GM19467 (cell line): ENCODE data around the gene AP1M2.
"Not testable (repeated sequence)": the region's sequence is repeated elsewhere in the genome, so short reads cannot be mapped to it uniquely, and the experiment has no call there.

Experiments
- ATAC-seq: cut with Tn5 transposase; IDR thresholded peaks from one replicate; pipeline ENCODE4 v1.9.1; 2021; ENCODE audit warnings: mild to moderate bottlenecking, moderate library complexity; ENCODE audit not compliant: unreplicated experiment

Gene AP1M2

DNA sequence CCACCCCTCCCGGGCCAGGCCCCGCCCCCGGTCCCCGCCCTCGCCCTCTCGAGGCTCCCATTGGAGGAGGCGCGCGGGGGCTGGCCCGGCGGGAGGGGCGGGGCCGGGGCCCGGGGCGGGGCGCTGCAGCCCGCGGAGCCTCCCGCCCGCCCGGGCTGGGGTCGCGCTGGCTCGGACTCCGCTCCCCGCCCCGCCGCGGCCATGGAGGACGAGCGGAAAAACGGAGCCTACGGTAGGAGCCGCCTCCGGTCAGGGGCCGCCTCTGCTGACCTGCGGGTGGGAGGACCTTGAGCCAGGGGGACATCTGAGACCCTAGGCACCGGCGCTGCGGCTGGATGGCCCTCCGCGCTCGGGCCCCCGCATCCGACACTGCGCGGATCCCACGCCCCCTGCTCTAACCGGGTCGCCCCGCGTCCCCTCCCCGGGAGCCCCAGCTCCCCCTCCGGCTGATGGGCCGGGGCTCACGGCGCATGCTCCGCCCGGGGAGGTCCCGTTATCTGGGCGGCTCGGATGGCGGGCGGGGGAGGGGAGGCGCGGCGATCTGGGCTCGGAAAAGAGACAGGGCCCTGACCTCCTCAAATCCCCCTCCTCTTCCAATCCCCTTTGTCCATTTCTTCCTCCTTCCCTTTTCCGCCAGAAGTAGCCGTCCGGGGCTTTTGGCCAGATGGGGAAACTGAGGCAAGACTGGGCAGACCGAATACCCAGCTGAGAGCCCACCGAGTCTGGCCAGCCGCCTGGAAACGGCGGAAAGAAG, 15.4 kb upstream of the AP1M2 start:
- peak; percentile 51 for ATAC-seq

DNA sequence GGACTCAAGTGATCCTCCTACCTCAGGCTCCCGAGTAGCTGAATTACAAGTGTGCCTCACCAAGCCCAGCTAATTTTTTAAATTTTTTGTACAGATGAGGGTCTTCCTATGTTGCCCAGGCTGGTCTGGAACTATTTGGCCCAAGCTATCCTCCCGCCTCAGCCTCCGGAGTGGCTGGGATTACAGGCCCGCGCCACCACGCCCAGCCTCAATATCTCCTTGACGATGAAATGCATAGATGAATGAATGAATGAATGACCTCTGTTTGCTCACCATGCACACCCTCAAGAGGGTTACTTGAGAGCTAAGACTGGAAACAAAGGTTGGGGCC, 14.9 kb upstream of the AP1M2 start:
- no peak for ATAC-seq

DNA sequence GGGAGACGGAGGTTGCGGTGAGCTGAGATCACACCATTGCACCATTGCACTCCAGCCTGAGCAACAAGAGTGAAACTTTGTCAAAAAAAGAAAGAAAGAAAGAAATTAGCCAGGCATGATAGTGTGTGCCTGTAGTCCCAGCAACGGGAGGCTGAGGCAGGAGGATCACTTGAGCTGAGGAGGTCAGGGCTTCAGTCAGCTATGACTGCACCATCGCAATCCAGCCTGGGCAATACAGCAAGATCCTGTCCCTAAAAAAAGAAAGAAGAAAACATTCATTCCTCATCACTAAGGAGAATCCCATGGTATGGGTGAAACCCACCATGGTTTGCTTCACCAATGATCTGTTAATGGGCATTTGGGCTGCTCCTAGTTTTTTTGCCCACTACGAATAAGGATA, 13.0 kb upstream of the AP1M2 start:
- no peak for ATAC-seq

DNA sequence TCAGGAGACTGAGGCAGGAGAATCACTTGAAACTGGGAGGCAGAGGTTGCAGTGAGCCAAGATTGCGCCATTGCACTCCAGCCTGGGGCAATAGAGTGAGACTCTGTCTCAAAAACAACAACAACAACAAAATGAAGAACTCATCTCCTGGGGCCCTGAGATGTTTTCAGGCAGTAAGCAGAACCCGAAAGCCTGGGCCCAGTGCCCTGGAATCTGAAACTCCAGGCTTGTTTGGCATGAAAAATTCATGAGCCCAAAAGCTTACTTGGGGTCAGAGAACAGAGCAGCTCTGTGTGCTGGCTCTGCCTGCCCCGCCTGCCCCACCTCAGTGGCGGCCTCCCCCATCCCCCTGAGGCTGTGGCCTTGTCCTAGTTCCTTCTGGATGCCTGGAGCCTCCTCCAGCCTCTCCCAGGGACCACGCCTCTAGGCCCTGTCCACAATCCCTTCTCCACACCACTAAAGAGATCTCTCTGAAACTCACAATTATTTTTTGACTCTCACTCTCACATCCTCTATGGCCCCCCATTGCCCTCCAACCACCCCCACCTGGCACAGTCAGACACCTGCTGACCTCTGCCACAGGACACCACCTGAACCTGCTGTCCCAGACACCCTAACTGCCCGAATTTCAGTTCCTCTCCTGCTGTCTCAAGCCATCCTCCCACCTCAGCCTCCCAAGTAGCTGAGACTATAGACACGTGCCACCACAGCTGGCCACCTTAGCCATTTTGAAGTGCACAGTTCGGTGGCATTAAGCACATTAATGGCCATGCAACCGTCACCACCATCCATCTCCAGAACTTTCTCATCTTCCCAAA, 6.9 kb upstream of the AP1M2 start:
- ATAC-seq, result peak; percentile 61

DNA sequence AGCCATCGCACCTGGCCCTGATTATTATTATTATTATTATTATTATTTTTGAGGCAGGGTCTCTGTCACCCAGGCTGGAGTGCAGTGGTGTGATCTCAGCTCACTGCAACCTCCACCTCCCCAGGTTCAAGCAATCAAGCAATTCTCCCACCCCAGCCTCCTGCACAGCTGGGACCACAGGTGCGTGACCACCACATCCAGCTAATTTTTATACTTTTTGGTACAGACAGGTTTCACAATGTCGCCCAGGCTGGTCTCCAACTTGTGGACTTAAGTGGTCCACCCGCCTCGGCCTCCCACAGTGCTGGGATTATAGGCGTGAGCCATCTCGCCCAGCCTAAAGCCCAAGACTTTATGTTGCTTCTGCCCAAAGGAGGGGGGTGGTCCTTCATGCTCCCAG, 6.0 kb upstream of the AP1M2 start:
- no peak for ATAC-seq

DNA sequence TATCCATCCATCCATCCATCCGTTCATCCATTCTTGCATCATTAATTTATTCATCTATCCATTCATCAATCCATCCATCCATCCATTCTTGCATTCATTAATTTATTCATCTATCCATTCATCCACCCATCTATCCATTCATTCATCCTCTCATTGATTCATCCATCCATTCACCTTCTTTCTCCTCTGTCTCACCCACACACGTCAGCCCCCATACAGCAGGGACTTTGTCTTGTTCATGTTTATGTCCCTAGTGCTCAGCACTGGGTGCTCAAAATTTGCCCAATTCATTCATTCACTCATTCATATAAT, 683 bp upstream of the AP1M2 start:
- ATAC-seq, result no peak

DNA sequence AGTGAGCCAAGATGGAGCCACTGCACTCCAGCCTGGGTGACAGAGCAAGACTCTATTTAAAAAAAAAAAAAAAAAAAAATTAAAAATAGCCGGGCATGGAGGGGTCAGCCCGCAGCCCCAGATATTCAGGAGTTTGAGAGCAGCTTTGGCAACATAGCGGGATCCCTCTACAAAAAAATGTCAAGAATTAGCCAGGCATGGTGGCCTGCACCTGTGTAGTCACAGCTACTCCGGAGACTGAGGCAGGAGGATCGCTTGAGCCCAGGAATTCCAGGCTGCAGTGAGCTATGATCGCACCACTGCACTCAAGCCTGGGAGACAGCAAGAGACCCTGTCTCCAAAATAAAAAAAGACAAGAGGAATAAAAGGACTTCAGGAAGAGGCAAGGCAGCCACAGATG, 716 bp downstream of the AP1M2 start:
- ATAC-seq, result no peak

DNA sequence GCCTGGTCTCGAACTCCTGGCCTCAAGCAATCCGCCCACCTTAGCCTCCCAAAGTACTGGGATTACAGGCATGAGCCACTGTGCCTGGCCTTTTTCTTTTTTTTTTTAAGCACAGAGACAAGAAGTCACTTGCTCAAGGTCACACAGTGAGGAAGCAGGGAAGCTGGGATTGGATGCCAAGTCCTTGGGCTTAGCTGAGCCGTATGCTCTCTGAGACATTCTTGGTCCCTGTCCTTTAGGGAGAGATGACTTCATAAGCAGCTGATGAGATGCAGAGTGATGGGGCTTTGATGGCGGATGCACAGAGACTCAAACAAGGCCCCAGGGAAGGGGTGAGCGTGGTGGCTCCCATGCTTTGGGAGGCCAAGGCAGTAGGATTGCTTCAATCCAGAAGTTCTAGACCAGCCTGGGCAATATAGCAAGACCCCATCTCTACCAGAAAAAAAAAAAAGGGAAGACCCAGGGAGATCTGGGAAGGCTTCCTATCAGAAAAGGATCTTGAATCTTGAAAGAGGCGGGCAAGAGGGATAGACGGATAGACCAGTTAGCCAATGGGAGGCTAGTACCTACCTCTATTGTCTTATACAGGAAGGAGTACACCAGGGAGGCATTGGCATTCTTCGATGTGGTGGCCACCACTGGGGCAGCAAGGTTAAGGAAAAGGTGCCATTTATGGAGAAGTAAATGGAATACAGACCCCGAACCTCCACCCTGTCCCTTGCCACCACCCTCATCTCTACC, 3.9 kb downstream of the AP1M2 start:
- ATAC-seq, result no peak

DNA sequence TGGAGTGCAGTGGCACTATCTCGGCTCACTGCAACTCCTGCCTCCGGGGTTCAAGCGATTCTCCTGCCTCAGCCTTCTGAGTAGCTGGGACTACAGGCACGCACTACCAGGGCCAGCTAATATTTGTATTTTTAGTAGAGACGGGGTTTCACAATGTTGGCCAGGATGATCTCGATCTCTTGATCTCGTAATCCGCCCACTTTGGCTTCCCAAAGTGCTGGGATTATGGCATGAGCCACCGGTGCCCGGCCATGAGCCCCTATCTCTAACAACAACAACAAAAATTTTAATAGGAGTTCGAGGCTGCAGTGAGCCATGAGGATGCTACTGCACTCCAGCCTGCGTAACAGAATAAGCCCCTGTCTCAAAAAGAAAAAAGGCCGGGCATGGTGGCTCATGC, 5.0 kb downstream of the AP1M2 start:
- no peak for ATAC-seq

DNA sequence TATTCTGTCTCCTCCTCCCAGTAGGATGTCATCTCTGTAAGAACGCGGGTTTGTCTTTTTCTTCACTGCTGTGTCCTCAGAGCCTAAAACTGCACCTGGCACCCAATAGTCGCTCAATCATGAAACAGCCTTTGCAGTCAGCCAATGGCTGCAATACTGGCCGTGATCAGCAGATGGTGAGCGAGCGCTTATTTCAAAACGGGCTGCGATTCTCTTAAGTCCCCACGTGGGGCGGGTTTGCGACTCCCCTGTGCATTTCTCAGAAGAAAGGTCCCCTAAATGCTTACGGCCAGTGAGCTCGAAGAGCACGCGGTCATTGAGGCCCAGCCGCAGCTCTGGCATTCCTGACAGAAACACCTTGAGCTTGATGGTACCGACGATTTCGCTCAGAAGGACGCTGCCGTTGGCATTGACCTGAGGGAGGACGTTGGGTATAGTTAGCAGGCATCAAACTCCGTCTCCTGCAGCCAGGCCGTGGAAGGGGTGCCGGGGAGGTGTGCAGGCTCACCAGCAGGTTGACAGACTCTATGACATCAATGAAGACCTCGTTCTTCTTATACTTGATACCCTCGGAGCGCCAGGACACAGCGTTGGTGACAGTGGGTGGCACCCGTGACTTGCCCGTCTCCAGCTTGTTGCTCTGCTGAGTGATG, 6.0 kb downstream of the AP1M2 start:
- ATAC-seq, result no peak

DNA sequence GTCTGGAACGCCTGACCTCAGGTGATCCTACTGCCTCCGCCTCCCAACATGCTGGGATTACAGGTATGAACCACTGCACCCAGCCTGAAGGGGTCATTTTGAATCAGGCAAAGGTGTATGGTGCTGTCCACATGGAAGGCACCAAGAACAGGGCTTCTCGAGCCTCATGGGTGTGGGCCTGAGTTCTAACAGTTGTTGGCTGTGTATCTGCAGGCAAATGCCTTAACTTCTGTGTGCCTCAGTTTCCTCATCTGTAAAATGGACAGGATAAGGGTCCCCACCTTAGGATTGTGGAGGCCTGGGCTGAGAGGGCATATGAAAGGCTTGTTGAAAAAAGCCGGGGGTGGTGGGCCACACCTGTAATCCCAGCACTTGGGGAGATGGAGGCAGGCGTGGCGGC, 9.2 kb downstream of the AP1M2 start:
- ATAC-seq, result no peak

DNA sequence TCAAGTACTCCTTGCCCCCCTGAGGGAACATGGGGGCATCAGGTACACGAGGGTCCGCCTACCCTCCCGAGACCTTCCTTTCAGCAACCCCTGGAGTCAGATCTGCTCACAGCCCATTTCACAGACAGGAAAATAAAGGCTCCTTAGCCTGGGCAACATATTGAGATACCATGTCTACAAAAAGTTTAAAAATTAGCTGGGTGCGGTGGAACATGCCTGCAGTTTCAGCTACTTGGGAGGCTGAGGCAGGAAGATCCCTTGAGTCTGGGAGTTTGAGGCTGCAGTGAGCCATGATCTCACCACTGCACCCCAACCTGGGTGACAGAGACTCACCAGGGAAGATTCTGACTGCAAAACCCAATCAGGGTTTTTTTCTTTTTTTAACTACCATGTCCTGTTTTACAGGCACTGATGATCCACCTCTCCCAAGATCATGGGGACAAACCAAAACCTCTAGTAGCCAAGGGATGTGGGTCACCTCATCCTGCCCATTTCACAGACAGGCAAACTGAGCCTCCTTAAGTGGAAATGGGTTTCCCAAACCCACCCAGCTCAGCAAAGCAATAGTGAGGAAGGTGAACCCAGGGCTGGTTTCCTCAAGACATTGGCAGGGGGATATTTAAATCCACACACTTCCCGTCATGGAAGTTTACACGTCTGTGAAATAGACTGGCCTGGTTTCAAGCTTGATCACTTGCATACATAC, 11.9 kb downstream of the AP1M2 start:
- no peak for ATAC-seq

DNA sequence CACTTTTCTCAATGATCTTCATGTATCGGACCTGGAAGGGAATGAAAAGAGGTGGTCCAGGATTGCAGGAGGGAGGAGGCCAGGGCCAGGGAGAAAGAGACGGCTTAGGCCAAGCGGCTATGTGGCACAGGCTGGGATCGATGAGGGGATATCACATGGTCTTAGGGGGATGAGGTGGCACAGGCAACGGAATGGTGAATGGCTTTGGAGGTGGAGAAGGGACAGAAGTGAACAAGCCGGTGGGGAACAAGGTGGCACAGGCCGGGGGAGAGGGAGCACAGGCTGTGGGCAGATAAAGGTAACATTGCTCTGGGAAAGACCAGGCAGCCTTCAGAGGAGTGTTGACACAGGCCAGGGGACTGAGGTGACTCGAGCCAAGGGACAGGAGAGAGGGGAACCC, 12.7 kb downstream of the AP1M2 start:
- ATAC-seq, result no peak

DNA sequence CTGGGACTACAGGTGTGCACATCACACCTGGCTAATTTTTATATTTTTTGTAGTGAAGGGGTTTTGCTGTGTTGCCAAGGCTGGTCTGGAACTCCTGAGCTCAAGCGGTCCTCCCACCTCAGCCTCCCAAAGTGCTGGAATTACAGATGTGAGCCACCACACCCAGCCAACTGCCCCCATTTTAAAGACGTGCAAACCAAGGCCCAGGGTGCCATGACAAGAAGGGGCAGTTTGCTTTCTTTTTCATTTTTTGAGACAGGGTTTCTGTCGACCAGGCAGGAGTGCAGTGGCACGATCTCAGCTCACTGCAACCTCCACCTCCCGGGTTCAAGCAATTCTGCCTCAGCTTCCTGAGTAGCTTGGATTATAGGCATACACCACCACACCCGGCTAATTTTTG, 13.3 kb downstream of the AP1M2 start:
- ATAC-seq, result not testable (repeated sequence)

DNA sequence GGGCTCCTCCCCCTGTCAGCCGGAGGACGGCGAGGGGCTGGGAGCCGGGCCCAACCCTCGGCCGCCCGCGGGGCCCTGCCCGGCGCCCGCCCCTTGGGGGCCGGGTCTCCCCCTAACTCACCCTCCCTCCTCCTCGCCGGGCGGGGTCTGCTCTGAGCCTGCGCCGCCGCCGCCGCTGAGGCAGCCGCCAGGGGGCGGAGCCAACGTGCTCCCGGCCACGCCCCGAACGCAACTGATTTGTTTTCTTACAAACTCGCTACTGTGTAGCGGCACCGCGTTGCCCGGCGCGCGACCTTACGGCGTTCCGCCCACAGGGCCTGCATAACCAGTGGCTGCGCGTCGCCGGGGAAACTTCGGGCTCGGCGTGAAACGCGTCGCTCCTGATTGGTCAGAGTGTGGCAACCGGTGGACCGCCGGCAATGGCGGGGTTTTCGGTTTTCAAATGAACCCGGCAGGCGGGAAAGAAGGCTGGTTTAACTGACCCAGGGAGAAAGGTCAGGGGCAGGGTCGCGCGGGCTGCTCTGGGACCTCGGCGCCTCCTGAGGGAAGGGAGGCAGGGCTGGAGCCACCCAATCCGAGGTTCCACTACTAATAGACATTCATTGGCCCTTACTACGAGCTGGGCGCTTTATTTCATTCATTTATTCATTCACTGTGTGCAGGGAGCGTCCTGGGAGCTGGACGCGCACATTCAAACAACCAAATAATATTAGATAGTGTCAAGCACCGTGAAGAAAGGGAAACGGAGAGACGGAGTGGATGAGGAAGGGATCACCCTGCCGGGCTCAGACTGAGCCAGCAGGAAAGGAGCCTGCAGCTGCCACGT, 18.1 kb downstream of the AP1M2 start, which contains the start of gene CDKN2D:
Gene CDKN2D, minus strand, starts transcription at position 154 of the 826 bp plus-strand sequence. CDS start 326 bp downstream, outside the sequence.
- ATAC-seq, result peak; percentile 66

DNA sequence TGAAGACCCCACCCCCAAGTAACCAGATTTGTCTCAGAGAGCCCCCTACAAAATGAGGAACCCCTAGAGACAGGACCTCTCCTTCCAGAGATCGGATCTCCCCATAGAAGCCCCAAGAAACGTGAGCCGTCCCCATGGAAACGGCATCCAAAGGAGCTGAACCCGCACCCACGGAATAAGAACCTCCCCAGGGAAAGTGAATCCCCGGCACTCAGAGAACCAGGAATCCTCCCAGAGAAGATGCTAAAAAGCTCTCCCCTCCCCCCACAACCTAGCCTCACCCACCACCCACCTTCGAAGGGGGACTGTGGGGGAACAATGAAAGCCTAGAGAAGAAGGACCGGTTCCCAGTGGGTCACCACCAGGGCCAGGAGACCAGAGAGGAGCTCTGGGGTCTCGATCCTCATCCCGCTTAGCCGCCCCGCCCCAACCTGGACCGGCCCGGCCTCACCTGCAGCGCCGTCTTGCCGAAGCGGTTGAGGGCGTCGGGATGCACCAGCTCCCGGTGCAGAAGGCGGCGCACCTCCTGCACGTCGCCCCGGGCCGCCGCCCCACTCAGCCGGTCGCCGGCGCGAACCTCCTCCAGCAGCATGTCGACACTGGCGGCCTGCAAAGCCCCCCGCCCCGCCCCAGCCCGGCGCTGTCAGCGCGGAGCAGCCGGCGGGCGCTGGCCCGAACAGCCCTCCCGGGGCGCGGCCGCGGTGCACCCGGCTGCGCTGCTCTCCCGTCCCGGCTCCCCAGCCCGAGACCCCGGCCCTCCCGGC, 18.9 kb downstream of the AP1M2 start:
- peak; percentile 4 for ATAC-seq

DNA sequence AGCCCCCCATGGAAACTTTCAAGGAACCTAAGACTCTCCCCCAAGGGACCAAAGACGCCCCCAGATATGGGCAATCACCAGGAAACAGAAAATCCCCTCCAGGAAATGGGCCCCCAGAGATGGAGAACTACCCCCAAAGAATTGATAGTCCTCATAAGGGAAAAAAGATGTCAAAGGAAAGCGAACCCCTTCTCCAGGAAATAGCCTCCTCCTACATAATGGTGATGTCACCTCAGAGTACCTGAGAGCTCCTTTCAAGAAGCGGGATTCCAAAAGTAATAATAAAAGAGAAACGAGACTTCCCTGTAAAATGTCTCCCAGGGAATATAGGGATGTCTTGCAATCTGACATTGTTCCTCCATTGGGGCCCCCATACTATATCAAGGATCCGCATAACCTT, 19.5 kb downstream of the AP1M2 start:
- no peak for ATAC-seq

DNA sequence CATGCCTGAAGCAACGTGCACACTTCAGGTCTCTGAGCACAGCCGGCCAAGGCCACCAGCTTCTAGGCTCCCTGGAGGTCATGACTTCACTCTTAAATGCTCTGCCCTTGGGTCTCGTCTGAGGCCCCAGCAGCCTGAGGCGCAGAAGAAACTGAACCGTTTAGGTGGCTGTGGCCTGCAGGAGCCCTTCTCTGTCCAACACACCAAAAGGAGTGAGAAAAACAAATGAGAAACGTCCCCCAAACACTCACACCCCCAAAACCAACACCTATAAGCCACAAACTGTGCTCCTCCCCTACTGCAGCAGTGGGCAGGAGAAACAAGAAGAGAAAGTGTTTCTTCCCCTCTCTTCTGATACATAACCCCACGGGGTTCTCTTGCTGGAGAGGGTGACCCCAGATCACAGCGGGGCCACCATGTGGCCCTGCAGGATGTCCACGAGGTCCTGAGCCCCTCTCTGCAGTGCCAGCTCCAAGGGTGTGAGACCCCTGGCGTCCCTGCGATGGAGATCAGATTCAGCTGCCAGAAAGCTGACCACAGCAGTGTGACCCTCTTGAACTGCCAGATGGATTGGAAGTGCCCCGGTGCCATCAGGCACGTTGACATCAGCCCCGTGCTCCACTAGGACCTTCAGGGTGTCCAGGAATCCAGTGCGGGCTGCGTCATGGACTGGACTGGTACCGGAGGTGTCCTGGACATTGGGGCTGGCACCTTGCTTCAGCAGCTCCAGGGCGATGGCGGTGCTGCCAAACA, 20.3 kb downstream of the AP1M2 start:
- ATAC-seq, result no peak

DNA sequence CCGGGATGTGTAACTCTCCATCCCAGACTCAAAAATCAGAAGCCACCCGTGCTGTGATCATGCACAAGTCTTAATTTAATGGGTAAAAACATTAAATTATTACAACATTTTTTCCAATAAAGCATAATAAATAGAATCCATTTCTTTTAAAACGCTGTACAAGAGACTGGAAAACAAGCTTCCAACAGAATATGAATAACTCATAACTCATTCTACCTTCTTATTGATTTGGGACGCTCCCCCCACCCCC, 20.8 kb downstream of the AP1M2 start:
- no peak for ATAC-seq
